ENCODE measurements around the gene PHRF1. TPM values are rescaled to one million over a fixed set of nuclear protein-coding genes. Genes with fewer than 3 reads are reported as not detected.

PHRF1 gene
- total and polyA plus RNA-seq, 11 donors = 11.6 to 21.3 (median 18.1) TPM

DNA sequence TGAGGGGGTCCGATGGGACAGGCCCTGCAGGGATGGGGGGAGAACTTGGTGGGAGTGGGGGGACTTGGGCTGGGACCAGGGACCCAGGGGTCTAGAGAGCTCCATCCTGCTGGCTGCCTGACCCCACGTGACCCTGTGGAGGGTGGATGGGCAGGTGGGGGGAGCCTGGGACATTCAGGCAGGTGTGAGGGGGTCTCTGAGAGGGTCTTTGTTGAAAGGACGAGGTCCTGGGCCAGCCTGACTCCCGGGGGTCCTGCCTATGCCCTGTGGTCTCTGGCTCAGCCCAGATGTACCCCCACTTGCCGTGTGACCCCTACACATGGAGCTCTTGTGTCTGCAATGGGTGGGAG is 31.5 kb upstream of the PHRF1 start:
- H3K4me3 ChIP-seq = no peak overlapping the region
- H3K27me3 ChIP-seq = no peaks in the 10 kb centered on the region
- ATAC-seq (peak in 1 of 4 donors; percentile 6), DNase-seq (peak in 1 of 5 donors; percentile 14)
- WGBS, 4 donors = 76 to 90% (median 84%) methylated on average over 2 to 5 of the region's 5 CpGs
- no peak overlapping the region for H3K27ac ChIP-seq
- TF ChIP-seq, protein P1, sequence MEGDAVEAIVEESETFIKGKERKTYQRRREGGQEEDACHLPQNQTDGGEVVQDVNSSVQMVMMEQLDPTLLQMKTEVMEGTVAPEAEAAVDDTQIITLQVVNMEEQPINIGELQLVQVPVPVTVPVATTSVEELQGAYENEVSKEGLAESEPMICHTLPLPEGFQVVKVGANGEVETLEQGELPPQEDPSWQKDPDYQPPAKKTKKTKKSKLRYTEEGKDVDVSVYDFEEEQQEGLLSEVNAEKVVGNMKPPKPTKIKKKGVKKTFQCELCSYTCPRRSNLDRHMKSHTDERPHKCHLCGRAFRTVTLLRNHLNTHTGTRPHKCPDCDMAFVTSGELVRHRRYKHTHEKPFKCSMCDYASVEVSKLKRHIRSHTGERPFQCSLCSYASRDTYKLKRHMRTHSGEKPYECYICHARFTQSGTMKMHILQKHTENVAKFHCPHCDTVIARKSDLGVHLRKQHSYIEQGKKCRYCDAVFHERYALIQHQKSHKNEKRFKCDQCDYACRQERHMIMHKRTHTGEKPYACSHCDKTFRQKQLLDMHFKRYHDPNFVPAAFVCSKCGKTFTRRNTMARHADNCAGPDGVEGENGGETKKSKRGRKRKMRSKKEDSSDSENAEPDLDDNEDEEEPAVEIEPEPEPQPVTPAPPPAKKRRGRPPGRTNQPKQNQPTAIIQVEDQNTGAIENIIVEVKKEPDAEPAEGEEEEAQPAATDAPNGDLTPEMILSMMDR (IDR thresholded peaks at IDR 0.05) = no peak
- no peak for TF ChIP-seq POLR2A (IDR thresholded peaks at IDR 0.05)
- intact Hi-C loops (cut with DNase I) = no loop called here
- H3K36me3 ChIP-seq = no peaks in the 10 kb centered on the region
- no peaks in the 10 kb centered on the region for H3K9me3 ChIP-seq
- H3K4me1 ChIP-seq = no peaks in the 10 kb centered on the region

DNA sequence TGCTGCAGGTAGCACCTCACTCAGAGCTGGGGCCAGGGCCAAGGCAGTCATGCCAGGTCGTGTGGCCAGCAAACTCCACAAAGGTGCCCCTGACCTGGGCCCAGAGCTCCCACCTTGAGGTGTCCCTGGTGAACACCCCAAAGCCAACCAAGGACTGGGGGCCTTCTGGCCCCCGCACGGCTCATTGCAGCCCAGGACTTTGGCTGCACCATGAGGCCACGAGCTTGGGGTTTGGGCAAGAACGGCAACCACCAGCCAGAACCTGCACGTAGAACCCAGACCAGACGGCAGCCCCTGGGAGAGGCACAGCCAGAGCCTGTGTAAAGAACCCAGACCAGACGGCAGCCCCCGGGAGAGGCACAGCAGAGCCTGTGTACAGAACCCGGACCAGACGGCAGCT is 31.1 kb upstream of the PHRF1 start:
- DNase-seq = peak in 2 of 5 donors; percentile 7 to 49
- TF ChIP-seq, protein P1 (IDR thresholded peaks at IDR 0.05) = no peak
- no peak for TF ChIP-seq POLR2A (IDR thresholded peaks at IDR 0.05)
- Histone ChIP-seq H3K4me1 (no peaks in the 10 kb centered on the region), H3K36me3 (no peaks in the 10 kb centered on the region), H3K4me3 (no peak overlapping the region), H3K9me3 (no peaks in the 10 kb centered on the region), H3K27ac (no peak overlapping the region), H3K27me3 (peaks cover 0 to 3% (median 0%) of the 10 kb centered on the region in 9 donors)
- WGBS, 4 donors = 73 to 85% (median 81%) methylated on average over 6 to 11 of the region's 11 CpGs
- intact Hi-C loops (cut with DNase I) = no loop called here
- ATAC-seq = no peak

DNA sequence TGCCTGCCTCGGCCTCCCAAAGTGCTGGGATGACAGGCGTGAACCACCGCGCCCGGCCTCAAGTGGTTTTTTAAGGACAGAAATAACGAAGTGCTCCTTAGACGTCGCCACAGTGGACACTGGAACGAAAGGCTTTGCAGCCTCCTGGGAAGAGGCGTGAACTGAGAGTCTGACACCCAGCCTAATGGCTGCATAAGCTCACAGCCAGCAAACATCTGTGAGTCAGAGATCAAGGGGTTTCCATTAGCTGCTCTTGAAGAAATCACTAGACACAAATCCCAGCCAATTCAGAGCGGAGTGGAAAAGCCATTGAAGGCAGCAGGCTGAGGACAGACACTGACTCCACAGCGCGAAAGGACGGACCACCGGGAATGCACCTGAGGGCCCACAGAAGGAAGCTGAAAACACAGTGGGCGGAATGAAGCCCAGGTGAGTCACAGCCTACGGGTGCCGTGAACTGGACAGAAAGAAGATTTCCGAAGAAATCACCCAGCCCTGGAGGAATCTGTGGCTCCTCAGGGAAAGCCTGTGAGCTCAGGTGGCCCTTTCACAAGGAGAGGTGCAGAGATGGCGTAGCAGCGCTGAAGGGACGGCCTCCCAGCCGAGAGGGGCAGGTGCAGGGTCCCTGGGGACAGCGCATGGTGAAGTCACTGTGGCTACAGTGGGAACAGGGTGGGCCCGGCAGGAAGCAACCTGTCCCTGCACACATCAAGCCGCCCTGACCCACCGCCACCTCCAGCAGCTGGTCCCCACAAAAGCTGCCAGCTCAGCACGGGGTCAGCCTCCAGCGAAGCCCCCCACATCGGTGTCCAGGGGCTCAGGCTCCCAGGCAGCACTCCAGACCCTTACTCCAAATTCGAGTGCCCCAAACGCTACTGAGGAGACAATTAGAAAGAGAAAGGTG is 27.3 kb upstream of the PHRF1 start:
- H3K4me3 ChIP-seq = no peak overlapping the region
- DNase-seq (peak in 1 of 5 donors; percentile 16), ATAC-seq (no peak)
- TF ChIP-seq, protein P1 (IDR thresholded peaks at IDR 0.05) = no peak
- no peak for TF ChIP-seq POLR2A (IDR thresholded peaks at IDR 0.05)
- no peaks in the 10 kb centered on the region for H3K9me3 ChIP-seq
- H3K4me1 ChIP-seq = no peaks in the 10 kb centered on the region
- no peaks in the 10 kb centered on the region for H3K36me3 ChIP-seq
- 74 to 87% (median 80%) methylated on average over 25 to 32 of the region's 32 CpGs for WGBS, 4 donors
- H3K27me3 ChIP-seq = peaks cover under 1 to 33% (median 13%) of the 10 kb centered on the region in 9 donors
- H3K27ac ChIP-seq = no peak overlapping the region
- intact Hi-C loops (cut with DNase I) = no loop called here

DNA sequence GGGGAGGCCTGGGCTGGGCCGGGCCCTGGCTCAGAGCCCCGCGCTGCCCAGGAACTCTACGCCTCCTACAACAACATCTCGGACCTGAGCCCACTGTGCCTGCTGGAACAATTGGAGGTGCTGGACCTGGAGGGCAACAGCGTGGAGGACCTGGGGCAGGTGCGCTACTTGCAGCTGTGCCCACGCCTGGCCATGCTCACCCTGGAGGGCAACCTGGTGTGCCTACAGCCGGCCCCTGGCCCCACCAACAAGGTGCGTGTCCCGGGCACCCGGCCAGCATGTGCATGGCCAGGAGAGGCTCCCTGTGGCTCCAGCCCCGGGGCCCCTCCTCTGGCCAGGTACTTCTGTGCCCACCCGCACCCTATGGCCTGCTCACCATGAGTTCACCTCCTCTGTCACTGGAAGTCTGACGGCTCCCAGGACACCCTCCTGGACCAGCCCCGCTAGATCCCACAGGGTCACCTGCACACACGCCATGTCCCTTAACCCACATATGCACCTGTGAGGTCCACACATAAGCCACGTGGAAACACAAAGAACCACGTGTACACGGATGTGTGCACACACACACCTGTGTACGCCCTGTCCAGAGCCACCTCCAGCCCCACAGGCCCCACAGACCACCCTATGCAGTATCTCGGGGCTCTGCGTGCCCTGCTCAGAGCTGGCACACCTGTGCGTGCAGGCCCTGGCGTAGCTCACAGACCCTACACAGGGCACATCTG is 26.1 kb upstream of the PHRF1 start:
- Histone ChIP-seq H3K4me1 (peaks cover 0 to 11% (median 6%) of the 10 kb centered on the region in 12 donors), H3K9me3 (no peaks in the 10 kb centered on the region), H3K36me3 (no peaks in the 10 kb centered on the region), H3K27ac (no peak overlapping the region), H3K4me3 (no peak overlapping the region), H3K27me3 (peaks cover 7 to 44% (median 24%) of the 10 kb centered on the region in 9 donors)
- ATAC-seq (no peak), DNase-seq (no peak)
- intact Hi-C loops (cut with DNase I) = loop anchor here in 1 of 10 donors (5.0 kb wide), 1 partner anchor 177 kb away; no protein-coding TSS in a partner anchor
- TF ChIP-seq POLR2A (IDR thresholded peaks at IDR 0.05) = no peak
- TF ChIP-seq, protein P1 (IDR thresholded peaks at IDR 0.05) = no peak
- WGBS, 4 donors = 92 to 96% (median 96%) methylated on average over 17 to 25 of the region's 25 CpGs

All from heart left ventricle (tissue), 16 donors.